Tibial nerve (tissue), 4 donors: Measurements from ENCODE around the gene MAPKAP1.

Experiments
- CTCF ChIP-seq, 5 experiments: fragments of 200-600 bp in 3 of 5; fragments of 450-650 bp in 2 of 5; sonication (generic) in 3 of 5; IDR thresholded peaks; one replicate each; pipeline ENCODE4 v1.5.1; 2016 to 2019; ENCODE audit warnings: antibody characterized with exemption in 5 of 5, mild to moderate bottlenecking in 3 of 5, moderate library complexity in 2 of 5
- EP300 ChIP-seq, 2 donors: sonication (generic); formaldehyde crosslinking; IDR thresholded peaks; one replicate each; pipeline ENCODE4 v1.6.1; 2017; ENCODE audit warnings: antibody characterized with exemption in 2 of 2, mild to moderate bottlenecking in 1 of 2
- POLR2A ChIP-seq, 2 donors: fragments of 450-650 bp; IDR thresholded peaks; one replicate each; pipeline ENCODE4 v1.6.1; 2017; ENCODE audit warnings: antibody characterized with exemption in 2 of 2, mild to moderate bottlenecking in 2 of 2, moderate library complexity in 2 of 2

- no peak for TF ChIP-seq POLR2A (IDR thresholded peaks at IDR 0.05)
- TF ChIP-seq CTCF (IDR thresholded peaks at IDR 0.05), result no peak
- no peak for TF ChIP-seq EP300 (IDR thresholded peaks at IDR 0.05)
These were observed 54.8 kb downstream of the MAPKAP1 start for GRCh38 chr9:125652233-125652594.
